ENCODE data around the gene GATAD2A.

The GATAD2A gene

DNA sequence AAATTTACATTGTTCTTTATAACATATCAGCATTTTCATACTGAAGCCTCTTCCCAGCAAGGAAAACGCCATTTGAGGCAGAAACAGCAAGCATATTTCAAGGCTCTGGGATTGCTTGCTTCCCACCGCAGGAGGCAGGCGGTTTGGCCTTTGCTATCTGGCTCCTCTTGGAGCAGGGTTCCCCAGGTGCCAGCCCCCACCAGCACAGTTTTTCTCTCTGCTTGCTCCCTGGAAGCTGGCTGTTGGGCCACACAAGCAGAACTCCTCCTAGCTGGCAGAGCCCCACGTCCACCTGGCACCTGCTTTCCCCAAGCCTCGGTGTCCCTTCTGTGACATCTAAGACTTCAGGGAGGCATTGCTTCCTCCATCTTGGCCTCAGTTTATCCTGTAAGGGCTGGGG, 16.7 kb downstream of the GATAD2A start:
- DNase-seq (ENCODE audit: low read depth): no peak

DNA sequence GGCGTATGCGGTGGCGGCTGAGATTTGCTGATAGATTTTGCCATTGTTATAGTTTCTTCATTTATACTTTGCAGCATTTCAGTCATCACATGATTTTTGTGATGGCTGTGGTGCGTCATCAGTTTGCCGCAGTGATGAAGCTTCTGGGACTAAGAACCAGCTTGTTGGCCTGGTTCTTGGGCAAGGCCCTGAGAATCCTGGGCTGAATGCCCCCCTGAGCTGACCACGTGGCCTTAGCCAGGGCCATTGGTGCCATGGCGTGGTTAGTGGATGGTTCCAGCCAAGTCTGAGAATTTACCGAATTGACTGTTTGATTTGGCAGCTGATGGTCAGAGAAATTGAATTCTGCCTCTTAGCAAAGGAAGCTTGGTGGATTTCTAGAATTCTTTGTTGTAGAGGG, 17.8 kb downstream of the GATAD2A start:
- no peak for DNase-seq (ENCODE audit: low read depth)

GRCh38 chr19:19425170-19425875, 19.8 kb downstream of the GATAD2A start:
- DNase-seq (ENCODE audit: low read depth): no peak

DNA sequence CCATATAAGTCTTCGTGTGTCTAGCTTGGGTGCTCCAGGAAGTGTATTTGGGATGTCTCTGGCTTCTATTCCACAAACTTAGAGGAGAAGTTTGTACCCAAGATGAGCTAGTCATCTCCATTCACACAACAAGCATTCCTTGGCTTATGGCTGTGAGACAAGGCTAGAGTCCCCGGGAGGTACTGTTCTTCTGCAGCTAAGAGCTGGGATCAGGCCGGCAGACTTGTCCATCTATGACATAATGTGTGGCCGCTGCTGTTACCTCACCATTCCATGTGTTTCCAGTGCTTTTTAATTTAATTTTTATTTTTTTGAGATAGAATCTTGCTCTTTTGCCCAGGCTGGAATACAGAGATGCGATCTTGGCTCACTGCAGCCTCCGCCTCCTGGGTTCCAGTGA, 20.7 kb downstream of the GATAD2A start:
- DNase-seq (ENCODE audit: low read depth): no peak

DNA sequence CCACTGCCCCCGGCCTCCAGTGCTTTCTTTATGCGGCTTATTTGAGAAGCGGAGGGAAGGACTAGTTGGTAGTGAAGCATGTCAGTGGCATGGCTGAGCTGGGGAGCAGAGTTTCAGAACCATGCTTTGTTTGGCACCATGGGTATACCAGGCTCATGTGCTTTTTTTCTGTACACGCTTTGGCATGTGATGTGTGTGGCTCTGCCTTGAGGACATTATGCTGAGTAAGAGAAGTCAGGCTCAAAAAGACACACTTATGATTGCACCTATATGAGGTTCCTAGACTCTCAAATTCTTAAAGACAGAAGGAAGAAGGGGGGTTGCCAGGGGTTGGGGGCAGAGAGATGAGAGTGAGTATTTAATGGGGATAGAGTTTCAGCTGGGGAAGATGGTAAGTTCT, 21.3 kb downstream of the GATAD2A start:
- DNase-seq (ENCODE audit: low read depth): no peak

DNA sequence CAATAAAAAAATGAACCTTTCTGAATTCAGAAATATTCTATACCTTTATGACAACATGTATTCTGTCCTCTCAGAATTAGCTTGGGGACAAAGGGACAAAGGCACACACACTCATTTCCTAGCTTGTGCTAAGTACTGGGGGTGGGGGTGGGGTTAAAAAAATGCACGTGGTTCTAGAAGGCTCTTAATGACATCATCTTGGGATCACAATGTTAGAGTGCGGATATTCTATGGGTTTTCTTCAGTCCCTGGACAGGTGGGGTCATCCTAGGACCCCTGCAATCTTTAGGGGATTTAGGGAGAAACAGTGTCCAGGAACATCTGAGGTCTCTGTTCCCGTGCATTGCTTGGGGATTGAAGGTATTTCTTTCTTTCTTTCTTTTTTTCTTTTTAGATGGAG, 21.8 kb downstream of the GATAD2A start:
- no peak for DNase-seq (ENCODE audit: low read depth)

DNA sequence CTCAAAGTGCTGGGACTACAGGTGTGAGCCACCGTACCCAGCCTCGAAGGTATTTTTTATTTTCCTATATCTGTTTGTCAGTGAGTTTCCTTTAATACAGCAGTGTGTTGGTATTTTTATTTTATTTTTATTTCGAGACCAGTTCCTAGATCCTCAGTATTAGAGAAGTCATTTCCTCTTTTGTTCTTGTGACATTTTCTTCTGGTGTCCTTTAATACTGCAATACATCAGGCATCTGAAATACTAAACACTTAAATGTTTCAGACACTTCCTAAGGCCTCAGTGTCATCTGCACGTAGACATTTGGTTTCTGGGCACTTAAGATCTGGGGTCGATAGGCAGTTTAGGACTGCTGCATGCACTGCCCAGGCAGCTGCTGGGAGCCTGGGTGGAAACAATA, 22.5 kb downstream of the GATAD2A start:
- DNase-seq (ENCODE audit: low read depth): no peak

DNA sequence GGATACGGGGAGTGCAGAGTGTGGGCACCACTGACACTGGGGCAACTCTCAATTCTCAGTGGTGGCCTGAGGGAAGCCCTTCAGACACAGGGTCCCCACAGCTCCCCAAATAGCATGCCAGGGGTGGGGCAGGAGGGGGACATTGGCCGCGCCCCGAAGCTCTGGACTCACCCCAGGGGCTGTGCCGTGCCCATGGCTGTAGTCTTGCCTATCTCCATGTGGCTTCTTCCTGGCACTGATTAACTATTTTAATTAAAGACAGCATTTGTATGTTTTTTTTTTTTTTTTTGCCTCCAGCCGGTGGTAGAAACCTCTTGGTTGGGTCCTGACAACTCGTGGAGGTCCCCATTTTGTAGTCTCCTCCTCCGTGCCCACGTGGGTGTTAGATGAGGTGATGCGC, 23.3 kb downstream of the GATAD2A start:
- DNase-seq (ENCODE audit: low read depth): no peak

DNA sequence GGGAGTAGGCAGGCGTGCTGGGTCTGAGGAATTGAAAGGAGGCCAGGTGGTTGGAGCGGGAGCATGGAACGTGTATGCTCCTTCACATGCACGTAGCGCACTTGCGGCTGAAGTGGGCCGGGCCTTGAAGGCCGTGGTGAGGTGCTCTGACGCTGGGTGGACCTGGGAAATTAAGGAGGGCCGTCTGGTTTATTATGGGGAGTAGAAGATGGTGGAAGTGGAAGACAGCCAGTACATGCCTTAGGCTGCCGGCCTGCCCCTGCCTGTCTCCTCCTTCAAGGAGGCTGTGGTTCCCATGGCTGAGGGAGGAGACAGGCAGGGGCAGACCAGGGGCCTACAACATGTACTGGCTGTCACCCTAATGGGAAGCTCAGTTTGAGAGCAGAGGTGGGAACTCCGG, 23.9 kb downstream of the GATAD2A start:
- no peak for DNase-seq (ENCODE audit: low read depth)

DNA sequence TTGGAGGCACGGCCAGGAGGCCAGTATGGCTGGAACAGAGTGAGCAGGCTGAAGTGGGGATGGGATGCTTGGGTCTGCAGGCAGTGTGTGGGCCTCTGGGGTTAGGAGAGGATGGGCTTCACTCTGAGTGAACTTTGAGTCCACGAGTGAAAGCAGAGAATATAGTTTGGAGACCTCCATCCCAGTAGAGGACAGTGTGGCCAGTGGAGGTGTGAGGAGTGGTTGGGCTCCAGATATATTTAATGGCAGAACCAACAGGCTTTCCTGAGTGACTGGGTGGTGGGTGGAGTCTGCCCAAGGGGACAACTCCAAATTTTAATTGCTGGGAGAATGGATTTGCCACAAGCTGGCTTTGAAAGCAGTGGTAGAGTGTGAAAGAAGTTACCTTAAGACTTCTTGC, 27.3 kb downstream of the GATAD2A start:
- DNase-seq (ENCODE audit: low read depth): no peak

DNA sequence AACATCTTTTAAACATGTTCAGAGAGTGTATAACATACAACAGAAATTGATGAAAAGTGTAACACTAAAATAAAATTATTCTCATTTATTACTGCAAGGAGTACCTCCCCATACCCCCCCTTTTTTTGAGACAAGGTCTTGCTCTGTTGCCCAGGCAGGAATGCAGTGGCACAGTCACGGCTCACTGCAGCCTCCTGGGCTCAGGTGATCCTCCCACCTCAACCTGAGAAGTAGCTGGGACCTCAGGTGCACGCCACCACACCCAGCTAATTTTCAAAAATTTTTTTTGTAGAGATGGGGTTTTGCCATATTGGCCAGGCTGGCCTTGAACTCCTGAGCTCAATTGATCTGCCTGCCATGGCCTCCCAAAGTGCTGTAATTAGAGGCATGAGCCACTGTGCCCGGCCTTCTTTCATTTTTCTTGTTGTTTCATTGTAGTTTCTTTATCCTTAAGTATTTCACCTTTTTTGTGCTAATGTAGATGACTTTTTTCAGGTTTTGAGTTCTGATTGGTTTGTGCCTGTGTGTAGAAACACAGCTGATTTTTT, 28.3 kb downstream of the GATAD2A start:
- DNase-seq (ENCODE audit: low read depth): no peak

DNA sequence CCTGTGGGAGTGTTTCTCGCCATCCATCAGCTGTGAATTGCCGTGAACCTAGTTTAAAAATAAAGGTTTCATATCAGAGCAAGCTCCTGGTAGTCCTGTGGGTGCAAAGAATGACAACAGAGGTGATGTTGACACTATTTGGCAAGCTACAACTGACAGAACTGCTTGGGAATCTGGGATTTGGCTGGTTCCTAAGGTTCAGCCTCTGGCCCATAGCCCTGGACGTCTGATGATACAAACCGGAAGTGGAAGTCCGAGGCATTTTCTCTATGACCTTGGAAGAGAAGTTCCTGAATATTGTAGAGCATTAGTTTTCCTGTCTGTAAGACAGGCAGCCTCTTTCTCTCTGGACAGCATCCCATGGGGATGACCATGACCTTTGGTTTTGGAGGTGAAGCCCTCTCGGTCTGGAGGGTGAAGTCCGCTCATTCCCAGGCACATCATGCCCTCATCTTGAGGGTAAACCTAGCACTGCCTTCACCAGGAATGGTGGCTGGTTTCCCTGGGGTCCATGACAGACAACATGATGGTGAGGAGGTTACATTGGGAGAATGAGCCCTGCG, 29.1 kb downstream of the GATAD2A start:
- DNase-seq (ENCODE audit: low read depth): no peak

GRCh38 chr19:19436137-19436691, 30.7 kb downstream of the GATAD2A start:
- no peak for DNase-seq (ENCODE audit: low read depth)

- no peak for DNase-seq (ENCODE audit: low read depth)
Observed at GRCh38 chr19:19438366-19439175, 33.1 kb downstream of the GATAD2A start.

- no peak for DNase-seq (ENCODE audit: low read depth)
Observed at GRCh38 chr19:19439176-19439482, 33.7 kb downstream of the GATAD2A start.

- no peak for DNase-seq (ENCODE audit: low read depth)
Observed at GRCh38 chr19:19443283-19443682, 37.8 kb downstream of the GATAD2A start.

- DNase-seq (ENCODE audit: low read depth): no peak
Observed at GRCh38 chr19:19443902-19444680, 38.6 kb downstream of the GATAD2A start.

DNA sequence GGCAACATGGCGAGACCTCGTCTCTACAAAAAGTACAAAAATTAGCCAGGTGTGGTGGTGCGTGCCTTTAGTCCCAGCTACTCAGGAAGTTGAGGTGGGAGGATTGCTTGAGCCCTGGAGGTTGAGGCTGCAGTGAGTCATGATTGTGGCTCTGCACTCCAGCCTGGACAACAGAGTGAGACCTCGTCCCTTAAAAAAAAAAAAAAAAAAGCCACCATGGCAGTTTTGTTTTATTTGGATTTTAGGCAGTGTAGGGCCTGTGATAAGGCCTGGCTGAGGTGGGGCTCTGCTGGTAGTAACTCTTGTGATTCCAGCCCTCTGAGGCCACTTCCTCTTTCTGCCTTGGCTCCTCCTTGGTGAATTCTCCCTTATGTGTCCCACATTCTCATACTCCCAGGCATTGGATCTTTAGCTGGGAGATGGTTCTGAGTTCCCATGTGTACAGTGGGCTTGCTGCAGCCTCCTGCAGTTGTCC, 39.2 kb downstream of the GATAD2A start:
- no peak for DNase-seq (ENCODE audit: low read depth)

DNA sequence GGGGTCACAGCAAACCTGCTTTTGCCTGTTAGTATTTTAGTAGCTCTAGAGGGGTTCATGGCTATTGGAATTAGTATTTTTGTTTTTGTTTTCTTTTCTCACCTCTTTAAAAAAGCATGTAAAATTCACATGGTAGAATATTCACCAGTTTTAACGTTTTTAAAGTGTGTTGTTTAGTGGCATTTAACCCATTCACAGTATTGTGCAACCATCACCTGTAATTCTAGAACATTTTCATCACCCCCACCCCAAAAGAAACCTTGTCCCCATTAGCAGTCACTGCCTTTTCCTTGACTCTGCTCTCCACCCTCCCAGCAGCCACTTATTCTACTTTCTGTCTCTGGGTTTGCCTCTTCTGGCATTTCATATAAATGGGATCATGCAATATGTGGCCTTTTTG, 39.8 kb downstream of the GATAD2A start:
- DNase-seq (ENCODE audit: low read depth): no peak

DNA sequence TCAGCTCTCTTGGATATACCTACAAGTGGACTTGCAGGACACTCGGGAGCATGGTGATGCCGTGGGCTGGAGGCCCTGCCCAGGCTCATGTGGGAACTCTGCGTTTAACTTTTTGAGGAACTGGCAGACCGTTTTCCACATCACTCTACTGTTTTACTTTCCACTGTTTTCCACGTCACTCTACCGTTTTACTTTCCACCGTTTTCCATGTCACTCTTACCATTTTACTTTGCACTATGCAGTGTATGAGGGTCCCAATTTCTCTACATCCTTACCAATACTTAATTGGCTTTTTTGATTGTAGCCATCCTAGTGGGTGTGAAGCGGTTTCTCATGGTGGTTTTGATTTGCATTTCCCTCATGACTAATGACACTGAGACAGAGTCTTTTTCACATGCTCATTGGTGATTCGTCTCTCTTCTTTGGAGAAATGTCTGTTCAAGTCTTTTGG, 40.5 kb downstream of the GATAD2A start:
- DNase-seq (ENCODE audit: low read depth): no peak

GRCh38 chr19:19446655-19447437, 41.4 kb downstream of the GATAD2A start:
- no peak for DNase-seq (ENCODE audit: low read depth)

All from stimulated activated CD8-positive, alpha-beta memory T cell treated with anti-CD3 and anti-CD28 coated beads, Interleukin-12 subunit alpha, Interleukin-12 subunit beta, amount 100 ng/mL, for 4 hours (primary cell).